Kidney epithelial cell (primary cell): ENCODE results near the gene HIPK3. TPM values are rescaled to one million over a fixed set of nuclear protein-coding genes. Genes with fewer than 3 reads are reported as not detected.
A peak's percentile ranks its signal among the peaks of the same experiment; 100 is the strongest.
"Not testable (repeated sequence)": the region's sequence is repeated elsewhere in the genome, so short reads cannot be mapped to it uniquely, and the experiment has no call there.

ENCODE experiments used
- DNase-seq: peaks from one replicate; pipeline ENCODE4 v3.0.0-alpha.2; 2010; ENCODE audit warnings: low read depth
- H3K27me3 ChIP-seq: 2 replicates; pipeline ENCODE4 v1.6.0; 2011; ENCODE audit warnings: low read length; ENCODE audit not compliant: control insufficient read depth, insufficient read depth
- H3K36me3 ChIP-seq: 2 replicates; pipeline ENCODE4 v1.5.1; 2011; ENCODE audit warnings: low read length; ENCODE audit not compliant: control insufficient read depth, insufficient read depth
- H3K4me3 ChIP-seq: 2 replicates; pipeline ENCODE4 v1.5.1; 2011; ENCODE audit warnings: low read depth, mild to moderate bottlenecking, control low read depth, low read length
- CTCF ChIP-seq: IDR thresholded peaks from 2 replicates; pipeline ENCODE4 v1.5.1; 2011; ENCODE audit warnings: mild to moderate bottlenecking, moderate library complexity, low read length, control low read depth, inconsistent platforms; ENCODE audit not compliant: insufficient read depth, poor library complexity, severe bottlenecking
- total RNA-seq: library from RNA; depleted of rRNA; stranded (reverse); fragments of >200 nt; gene quantifications from 2 replicates; pipeline ENCODE4 v1.2.3, GENCODE V29; 2015

Gene HIPK3
- total RNA-seq, 1 donor from 2014 or later, result 66.8 TPM

- no peaks in the 10 kb centered on the region for H3K36me3 ChIP-seq
- DNase-seq, result no peak
- no peak overlapping the region for H3K4me3 ChIP-seq
- no peak for TF ChIP-seq CTCF
- no peaks in the 10 kb centered on the region for H3K27me3 ChIP-seq
Observed at GRCh38 chr11:33358150-33358831, 101.1 kb downstream of the HIPK3 start.

- DNase-seq, result no peak
- no peak overlapping the region for H3K4me3 ChIP-seq
- TF ChIP-seq CTCF, result no peak
- no peaks in the 10 kb centered on the region for H3K36me3 ChIP-seq
- no peaks in the 10 kb centered on the region for H3K27me3 ChIP-seq
Observed at GRCh38 chr11:33360642-33361041, 103.5 kb downstream of the HIPK3 start.

GRCh38 chr11:33362051-33362910 is 105.1 kb downstream of the HIPK3 start:
- DNase-seq, result no peak
- peak; percentile 47 for TF ChIP-seq CTCF
- H3K4me3 ChIP-seq, result no peak overlapping the region

GRCh38 chr11:33366918-33367317 is 109.7 kb downstream of the HIPK3 start:
- Histone ChIP-seq H3K4me3 (no peak overlapping the region), H3K27me3 (no peaks in the 10 kb centered on the region), H3K36me3 (no peaks in the 10 kb centered on the region)
- no peak for DNase-seq
- no peak for TF ChIP-seq CTCF

More at GRCh38 chr11:33362051-33362910, 105.1 kb downstream of the HIPK3 start:
- Histone ChIP-seq H3K36me3 (no peaks in the 10 kb centered on the region), H3K27me3 (no peaks in the 10 kb centered on the region)

- H3K36me3 ChIP-seq, result not testable (repeated sequence)
Observed at GRCh38 chr11:33368475-33368874, 111.3 kb downstream of the HIPK3 start.

GRCh38 chr11:33368931-33369330 is 111.8 kb downstream of the HIPK3 start:
- H3K27me3 ChIP-seq, result no peaks in the 10 kb centered on the region
- H3K4me3 ChIP-seq, result no peak overlapping the region
- no peaks in the 10 kb centered on the region for H3K36me3 ChIP-seq
- no peak for TF ChIP-seq CTCF
- no peak for DNase-seq

More at GRCh38 chr11:33368475-33368874, 111.3 kb downstream of the HIPK3 start:
- DNase-seq, H3K27me3 ChIP-seq, H3K4me3 ChIP-seq: not testable (repeated sequence)
